GM12873 (cell line): ENCODE results near the gene ZNF236.

Experiments used
- CTCF ChIP-seq: IDR thresholded peaks from 2 replicates; pipeline ENCODE4 v1.5.1; 2012; ENCODE audit warnings: low read depth, mild to moderate bottlenecking, moderate library complexity, low read length, control low read depth; ENCODE audit not compliant: insufficient read depth; ENCODE audit errors: missing control alignments

Gene ZNF236

GRCh38 chr18:76979906-76980305, 157.5 kb downstream of the ZNF236 start:
- no peak for TF ChIP-seq CTCF

- TF ChIP-seq CTCF, result no peak
These were observed 158.5 kb downstream of the ZNF236 start for GRCh38 chr18:76980663-76981395.

- peak; percentile 34 for TF ChIP-seq CTCF
These were observed 159.1 kb downstream of the ZNF236 start for GRCh38 chr18:76981396-76981968.

- TF ChIP-seq CTCF, result no peak
These were observed 159.7 kb downstream of the ZNF236 start for GRCh38 chr18:76982038-76982437.

GRCh38 chr18:76982841-76983583, 160.7 kb downstream of the ZNF236 start:
- TF ChIP-seq CTCF, result peak; percentile 93

- no peak for TF ChIP-seq CTCF
These were observed 161.3 kb downstream of the ZNF236 start for GRCh38 chr18:76983613-76984051.
